HG03196 (cell line): Measurements from ENCODE around the gene MAU2.

Experiments
- ATAC-seq: cut with Tn5 transposase; IDR thresholded peaks from one replicate; pipeline ENCODE4 v1.9.1; 2021; ENCODE audit not compliant: unreplicated experiment

The MAU2 gene, protein sequence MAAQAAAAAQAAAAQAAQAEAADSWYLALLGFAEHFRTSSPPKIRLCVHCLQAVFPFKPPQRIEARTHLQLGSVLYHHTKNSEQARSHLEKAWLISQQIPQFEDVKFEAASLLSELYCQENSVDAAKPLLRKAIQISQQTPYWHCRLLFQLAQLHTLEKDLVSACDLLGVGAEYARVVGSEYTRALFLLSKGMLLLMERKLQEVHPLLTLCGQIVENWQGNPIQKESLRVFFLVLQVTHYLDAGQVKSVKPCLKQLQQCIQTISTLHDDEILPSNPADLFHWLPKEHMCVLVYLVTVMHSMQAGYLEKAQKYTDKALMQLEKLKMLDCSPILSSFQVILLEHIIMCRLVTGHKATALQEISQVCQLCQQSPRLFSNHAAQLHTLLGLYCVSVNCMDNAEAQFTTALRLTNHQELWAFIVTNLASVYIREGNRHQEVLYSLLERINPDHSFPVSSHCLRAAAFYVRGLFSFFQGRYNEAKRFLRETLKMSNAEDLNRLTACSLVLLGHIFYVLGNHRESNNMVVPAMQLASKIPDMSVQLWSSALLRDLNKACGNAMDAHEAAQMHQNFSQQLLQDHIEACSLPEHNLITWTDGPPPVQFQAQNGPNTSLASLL

GRCh38 chr19:19320361-19321140, at the start of gene MAU2, which contains the start of gene SUGP1:
Gene MAU2, plus strand, starts transcription at chr19:19320829. Its CDS starts 31 bp downstream, at chr19:19320860.
Gene SUGP1, minus strand, starts transcription at chr19:19320509. Its CDS starts 13 bp downstream, at chr19:19320496.
- peak; percentile 88 for ATAC-seq

GRCh38 chr19:19271828-19272599, 48.6 kb upstream of the MAU2 start:
- ATAC-seq: no peak

DNA sequence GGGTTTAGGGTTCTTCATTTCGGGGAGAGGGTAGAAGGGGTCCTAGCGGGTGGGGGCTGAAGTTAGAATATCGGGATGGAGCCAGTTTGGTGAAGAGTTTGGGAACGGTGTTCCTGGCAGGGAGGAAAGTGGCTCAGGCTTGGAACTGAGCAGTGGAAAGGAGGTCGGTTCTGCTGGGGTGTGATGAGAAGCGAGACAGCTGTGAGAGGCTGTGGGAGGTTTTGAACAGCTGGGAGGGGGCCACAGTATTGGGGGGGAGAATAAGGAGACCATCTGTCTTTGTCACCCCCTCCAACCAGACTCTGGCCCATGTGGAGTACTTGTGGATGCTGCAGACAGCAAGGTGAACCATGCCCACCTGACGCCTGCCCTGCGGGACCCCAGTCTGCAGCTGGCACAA, 46.5 kb upstream of the MAU2 start:
- ATAC-seq: no peak

DNA sequence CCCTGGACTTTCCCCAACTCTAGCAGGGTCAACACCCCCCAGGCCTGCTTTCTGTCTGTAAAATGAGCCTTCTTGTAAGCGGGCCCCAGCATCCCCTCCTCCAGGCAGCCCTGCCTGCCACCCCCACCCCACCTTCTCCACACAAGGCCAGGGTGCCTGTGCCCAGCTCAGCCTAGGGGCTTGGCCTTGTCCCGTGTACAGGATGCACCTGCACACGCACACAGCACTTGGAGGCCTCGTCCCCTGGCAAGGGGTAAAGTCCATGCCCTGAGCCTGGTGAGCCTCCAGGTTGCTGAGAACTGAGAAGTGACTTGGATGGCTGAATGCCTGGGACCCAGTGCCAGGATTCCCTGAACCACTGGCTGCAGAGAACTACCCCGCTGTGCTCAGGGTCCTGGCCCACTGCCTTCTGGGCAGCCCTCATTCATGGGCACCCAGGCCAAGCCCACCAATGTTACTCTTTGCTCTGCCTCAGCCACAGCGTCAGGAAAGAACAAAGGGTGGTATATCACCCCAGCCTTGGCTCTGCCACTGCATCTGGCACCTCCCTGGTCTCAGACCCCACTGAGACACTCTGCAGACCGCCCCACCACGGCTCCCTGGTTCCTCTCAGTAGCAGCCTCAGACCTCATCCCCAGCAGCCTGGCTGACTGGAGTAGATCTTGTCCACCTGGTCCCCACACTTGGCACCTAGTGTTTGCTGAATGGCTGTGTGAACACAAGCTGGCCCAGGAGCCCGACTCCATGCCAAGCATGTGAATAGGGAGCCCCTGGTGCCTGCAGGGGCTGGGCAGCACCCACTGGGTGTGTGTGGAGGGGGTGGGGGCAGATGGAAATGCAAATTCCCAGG, 45.7 kb upstream of the MAU2 start:
- no peak for ATAC-seq

GRCh38 chr19:19276386-19276785, 44.2 kb upstream of the MAU2 start:
- no peak for ATAC-seq

GRCh38 chr19:19276851-19277250, 43.8 kb upstream of the MAU2 start:
- ATAC-seq: no peak

GRCh38 chr19:19278315-19278714, 42.3 kb upstream of the MAU2 start:
- no peak for ATAC-seq

DNA sequence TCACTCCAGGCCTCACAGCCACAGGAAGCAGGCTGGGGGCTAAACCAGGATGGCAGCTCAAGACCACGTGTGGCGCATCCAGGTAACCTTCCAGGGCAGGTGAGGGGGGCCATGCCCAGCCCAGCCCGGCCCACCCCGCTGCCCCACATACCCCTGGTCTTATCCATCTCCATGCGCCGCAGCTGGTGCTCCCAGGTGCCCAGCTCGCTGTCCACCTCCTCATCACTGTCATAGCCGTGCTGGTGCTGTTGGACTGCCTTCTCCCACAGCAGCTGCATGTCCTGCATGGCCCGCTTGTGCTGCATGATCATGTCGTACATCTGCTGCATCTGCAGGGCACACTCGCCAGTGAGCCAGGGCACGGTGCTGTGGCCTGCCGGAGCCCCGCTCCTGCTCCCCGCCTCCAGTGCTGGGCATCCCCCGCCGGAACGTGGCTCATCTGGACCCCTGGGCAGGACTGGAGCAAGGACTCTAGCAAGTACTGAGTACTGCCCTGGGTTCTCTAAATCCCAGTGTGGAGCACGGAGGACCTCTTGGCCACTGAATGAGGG, 41.5 kb upstream of the MAU2 start:
- ATAC-seq: no peak

DNA sequence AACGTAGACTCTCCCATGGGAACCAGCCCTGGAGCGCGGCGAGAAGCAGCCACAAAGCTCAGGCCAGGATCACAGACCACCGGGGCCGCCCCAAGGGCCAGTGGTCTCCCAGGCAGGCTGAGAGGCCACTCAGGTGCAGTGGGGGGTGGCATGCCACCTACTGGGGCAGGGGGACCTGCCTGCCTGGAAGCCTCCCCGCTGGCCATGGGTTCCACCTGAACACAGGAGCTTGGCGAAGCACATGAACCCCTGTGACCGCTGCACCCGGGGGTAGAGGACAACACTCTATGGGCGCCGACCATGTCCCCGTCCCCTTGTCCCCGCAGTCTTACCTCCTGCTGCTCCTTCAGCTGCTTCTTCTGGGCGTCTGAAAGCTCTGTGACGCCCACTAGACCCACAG, 40.8 kb upstream of the MAU2 start:
- ATAC-seq: no peak

DNA sequence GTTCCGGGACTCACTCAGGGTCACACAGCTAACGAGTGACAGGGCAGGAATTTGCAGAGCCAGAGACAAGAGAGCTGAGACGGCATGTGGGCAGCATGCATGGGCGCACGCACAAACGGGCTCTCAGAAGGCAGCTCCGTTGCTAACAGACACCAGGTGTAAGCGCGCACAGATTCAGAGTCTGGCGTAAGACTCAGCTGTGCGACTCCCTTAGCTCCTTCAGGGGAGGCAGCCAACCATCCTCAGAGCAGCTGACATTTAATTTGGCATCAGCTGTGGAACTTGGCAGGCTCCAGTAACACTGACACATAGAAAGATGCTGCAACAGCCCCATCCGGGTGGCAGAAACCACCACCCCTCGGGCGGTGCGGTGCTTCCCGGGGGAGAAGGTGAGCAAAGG, 40.1 kb upstream of the MAU2 start:
- ATAC-seq: no peak

- ATAC-seq: no peak
Measured at GRCh38 chr19:19285686-19286085, 34.9 kb upstream of the MAU2 start.

- no peak for ATAC-seq
Measured at GRCh38 chr19:19292607-19293006, 28.0 kb upstream of the MAU2 start.

DNA sequence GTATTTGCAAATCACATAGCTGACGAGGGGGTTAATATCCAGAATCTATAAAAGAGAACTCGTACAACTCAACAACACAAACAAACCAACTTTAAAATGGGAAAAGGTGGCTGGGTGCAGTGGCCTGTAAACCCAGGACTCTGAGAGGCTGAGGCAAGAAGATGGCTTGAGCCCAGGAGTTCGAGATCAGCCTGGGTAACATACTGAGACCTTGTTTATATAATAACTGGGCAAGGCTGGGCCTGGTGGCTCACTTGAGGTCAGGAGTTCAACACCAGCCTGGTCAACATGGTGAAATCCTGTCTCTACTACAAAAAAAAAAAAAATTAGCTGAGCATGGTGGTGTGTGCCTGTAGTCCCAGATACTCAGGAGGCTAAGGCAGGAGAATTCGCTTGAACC, 25.7 kb upstream of the MAU2 start:
- no peak for ATAC-seq

- ATAC-seq: no peak
Measured at GRCh38 chr19:19296953-19297689, 23.5 kb upstream of the MAU2 start.

DNA sequence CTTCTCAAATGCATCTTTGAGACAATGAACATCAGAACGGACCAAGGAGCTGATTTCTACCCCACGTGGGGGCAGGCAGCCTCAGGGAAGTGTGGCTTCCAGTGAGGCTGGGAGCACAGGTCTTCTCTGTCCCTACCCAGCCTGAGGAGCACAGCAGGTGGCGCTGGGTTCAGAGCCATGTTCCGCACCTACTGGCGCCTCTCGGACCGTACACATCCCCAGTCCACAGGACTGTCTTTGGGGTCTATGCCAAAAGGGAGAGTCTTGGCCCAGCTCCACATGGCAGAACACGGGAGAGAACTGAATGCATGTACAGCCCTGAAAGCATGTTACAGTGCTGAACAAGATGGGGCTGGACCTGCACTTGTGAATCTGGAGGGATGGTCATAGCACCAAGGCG, 22.9 kb upstream of the MAU2 start:
- ATAC-seq: no peak

DNA sequence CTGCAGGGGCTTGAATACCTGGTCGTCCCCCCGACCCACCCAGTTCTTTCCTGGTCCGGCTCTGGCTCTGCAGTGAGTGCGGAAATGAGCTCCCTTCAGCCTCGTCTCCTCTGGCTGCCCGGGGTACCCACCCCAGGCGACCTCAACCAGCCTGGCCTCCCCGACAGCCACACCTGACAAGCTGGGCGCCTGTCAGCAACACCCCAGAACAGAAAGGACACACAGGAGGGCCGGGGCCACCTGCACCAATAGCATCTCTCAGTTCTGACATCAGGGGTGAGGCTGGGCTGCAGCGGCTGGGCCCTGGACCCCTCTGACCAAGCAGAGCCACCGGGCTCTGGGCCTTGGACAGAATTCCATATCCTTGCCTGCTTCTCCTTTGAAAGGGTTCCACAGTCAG, 20.0 kb upstream of the MAU2 start:
- ATAC-seq: no peak

DNA sequence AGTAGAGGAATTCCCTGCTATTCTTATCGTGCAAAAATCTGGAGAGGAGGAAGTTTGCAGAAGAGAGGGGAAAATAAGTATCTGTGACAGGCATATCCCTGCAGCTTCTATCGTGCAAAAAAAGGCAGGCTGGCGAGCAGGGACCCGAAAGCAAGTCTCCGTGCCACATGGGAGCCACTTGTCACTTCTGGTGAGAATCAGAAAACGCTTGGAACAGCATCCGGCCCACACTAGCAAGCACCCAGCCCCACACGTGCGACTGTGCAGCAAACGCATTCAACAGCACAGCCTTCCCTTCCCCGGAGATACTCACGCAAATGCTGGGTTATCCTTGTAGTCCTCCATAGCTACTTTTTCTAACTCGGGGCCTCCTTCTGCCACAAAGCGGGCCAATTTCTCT, 17.2 kb upstream of the MAU2 start:
- ATAC-seq: no peak

DNA sequence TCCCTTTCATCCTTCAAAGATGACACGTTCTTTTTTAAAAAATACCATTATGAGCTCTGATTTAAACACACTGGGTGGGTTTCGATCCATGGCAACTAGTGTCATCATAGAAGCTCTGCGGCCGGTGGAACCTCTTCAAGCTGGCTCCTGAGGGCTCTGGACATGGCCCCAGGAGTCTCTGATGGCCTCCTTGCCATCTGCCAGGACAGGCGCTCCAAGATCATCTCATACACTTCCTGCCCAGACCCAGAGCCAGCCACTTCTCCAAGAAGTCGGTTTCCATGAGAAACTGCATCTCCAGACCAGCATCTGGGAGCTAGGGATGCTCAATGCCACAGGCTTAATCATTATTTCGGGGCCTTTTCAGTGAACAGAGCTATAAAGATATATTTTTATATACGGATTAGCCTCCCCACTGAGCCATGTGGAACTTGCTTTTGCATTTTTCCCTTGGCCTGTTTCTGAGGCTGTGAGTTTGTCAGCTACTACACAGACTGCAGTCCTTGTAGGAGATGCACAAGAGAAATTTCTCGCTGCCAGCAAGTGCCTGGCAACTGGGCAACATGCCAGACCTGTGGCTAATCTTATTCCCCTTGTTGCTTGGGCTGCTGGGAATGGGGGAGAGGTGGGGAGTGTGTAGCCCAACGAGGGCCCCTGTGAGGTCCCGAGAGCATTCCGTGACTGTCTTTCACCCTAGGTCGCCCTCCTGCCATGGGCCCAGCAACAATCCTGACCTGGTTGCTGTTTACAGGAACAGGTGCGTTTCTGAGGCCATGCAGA, 16.3 kb upstream of the MAU2 start:
- ATAC-seq: no peak
